GM18499 (cell line): ENCODE data around the gene ACP4.

Experiments
- ATAC-seq: cut with Tn5 transposase; IDR thresholded peaks from one replicate; pipeline ENCODE4 v1.9.1; 2021; ENCODE audit warnings: moderate number of reproducible peaks; ENCODE audit not compliant: insufficient read depth, unreplicated experiment

ACP4 gene

GRCh38 chr19:50820086-50820485 lies 29.9 kb downstream of the ACP4 start:
- no peak for ATAC-seq

DNA sequence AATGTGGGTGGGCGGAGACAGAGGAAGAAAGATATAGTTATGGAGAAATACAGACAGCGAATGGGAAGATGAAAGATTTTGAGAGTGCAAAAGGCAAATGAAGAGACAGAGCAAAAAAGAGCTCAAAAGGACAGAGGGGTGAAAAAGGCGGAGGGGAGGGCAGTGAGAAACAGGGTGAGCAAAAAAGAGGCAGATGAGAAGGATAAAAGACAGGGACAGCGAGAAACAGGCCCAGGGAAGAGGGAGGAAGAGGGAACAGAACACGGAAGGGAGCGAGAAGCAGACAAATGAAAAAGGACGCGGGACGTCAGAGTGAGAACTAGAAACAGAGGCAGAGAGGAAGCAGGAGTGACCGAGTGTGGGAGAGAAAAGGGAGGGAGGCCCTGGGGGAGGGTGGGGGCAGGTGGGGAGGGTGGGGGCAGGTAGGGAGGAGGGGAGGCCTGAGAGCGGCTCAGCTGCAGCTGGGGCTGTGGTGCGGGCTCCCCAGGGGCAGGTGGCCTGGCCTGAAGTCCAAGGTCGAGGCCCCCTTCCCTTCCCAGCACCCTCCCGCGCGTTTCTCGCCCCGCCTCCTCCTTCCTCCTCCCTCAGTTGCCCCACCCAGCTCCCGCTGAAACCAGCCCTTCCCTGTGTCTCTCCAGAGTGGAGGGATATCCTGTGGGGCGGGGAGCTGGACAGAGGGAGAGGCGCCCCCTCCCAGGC lies 30.5 kb downstream of the ACP4 start:
- ATAC-seq: no peak

- no peak for ATAC-seq
Observed at GRCh38 chr19:50821248-50821612, 31.0 kb downstream of the ACP4 start.

DNA sequence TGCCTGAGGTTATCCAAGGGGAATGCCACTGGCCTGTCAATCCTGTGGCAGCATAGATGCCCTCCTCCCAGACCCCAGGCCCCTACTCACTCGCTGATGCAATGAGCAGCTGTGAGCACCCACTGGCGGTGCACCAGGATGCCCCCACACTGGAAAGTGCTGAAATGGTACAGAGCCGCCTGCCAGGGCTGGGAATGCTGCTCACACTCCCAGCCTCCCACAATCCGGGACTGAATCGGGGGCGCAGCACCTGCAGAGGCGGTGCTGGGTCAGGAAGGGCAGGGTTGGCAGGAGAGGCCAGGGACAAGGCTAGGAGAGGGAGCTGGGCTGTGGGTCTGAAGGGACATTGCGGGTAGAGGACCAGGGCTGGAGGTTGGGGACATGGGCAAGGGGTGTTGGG lies 31.4 kb downstream of the ACP4 start:
- no peak for ATAC-seq

GRCh38 chr19:50822661-50823208 lies 32.5 kb downstream of the ACP4 start:
- no peak for ATAC-seq

DNA sequence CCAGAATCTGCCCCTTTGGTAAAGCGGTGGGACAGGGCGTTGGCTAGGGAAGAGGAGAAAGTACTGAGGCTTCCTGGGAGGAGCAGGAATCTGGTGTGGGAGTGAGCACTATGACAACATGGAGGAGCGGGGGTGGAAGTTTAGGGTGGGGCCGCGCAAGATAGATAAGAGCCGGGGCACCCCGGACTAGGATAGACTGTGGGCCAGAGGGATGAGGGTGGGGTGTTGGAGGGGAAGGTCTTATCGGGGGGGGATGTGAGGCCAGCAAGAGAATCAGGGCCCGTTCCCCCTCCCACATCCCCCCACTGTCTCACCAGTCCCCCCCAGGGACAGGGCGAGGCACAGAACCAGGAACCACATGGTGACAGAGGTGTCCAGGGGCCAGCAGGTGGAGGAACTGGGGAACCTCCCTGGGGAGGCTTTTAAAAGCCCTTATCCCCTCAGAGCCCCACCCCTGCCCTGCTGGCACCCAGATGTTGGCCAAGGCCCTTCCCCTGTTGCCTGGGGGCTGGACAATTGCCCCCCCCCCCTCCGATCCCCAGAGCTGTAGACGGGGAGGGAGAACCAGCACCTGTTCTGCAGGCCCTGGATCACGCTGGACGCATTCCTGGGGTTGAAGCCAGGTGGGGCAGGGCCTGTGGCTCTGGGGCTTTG lies 33.3 kb downstream of the ACP4 start, which contains the start of gene KLK1:
Gene KLK1, minus strand, starts transcription at position 399 of the 654 bp plus-strand sequence. Its CDS starts 39 bp downstream, at position 360.
- ATAC-seq: no peak

- no peak for ATAC-seq
Observed at GRCh38 chr19:50826492-50827240, 36.5 kb downstream of the ACP4 start.

DNA sequence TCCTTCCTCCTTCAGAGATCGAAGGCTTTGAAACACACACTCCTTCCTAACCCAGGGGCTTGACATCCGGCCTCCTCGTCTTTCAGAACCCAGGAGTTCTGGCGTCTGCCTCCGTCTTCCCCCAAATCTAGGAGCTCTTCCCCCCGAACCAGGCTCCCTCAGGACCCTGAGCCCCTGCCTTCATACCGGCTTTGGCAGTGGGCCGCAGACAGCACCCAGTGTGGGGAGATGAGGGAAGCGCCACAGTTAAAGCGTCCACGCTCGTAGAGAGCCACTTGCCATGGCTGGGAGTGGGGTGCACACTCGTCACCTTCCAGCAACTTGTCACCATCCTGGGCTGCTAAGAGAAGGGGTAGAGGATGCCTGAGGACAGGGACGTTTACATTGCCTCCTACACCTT lies 37.3 kb downstream of the ACP4 start:
- no peak for ATAC-seq

DNA sequence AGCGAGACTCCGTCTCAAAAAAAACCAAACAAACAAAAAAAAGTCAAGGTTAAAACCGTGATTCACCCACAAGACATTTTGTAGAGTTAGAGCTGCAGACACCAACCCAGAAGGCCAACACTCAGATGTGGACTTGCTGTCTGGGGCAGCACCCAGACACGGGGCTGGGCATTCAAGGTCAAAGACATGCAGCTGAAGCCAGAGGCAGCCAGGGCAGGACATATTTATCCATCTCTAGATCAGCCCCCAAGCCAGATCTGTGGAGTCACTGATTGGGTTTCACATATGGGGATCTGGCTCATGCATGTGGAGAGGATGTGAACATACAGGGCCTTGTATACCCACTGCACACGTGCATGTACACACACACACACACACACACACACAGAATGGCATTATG lies 39.6 kb downstream of the ACP4 start:
- no peak for ATAC-seq

DNA sequence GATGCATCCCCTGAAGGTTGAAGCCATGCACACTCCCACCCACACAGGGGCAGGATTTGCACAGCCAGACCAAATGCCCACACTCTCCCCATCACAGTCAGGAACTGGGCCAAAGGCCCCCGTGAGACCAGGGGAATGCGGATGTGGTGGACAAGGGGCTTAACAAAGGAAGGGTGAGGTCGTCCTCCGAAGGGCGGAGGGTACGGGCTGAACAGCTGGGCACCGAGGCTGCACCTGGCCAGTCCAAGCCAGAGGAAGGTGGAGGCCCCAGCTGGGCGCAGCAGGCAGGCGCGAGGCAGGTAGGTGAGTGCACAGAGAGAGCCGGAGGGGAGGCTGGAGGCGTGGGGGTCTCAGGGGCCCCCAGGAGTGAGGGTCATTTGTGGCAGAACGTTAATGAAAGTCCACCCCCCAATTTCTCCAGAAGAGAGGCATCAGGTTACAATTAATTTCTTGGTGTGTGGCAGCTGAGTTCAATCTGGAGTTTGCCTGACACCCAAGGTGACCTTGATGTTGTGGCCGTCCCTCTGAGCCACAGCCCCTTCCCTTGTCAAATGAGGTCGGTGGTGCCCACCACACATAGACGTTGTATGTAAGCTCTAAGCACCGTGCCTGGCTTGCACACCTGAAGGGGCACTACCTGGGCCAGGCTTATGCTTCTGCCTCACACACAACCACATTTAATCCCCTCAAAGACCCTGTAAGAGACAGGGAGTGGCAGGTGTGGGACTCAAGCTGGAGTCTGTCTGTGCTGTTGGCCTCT lies 40.2 kb downstream of the ACP4 start:
- no peak for ATAC-seq

GRCh38 chr19:50831026-50831396 lies 40.8 kb downstream of the ACP4 start:
- no peak for ATAC-seq

DNA sequence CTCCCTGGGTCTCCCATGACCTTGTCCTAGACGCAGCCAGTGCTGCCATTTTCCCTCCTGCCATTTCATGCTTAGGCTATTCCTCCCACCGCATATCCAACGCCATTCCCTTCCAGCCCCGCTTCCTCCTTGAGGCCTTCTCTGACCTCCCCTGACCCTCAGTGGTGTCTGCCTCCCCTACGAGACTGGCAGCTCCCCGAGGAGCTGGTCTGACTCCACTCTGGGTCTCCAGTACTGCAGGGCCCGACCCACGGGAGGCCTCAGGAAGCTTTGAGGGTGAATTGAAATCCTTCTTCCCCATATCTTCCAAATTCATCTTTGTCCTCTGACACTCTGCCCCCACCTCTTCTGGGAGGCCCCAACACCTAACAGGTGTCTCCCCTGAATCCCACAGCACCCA lies 42.5 kb downstream of the ACP4 start:
- ATAC-seq: no peak

- no peak for ATAC-seq
Observed at GRCh38 chr19:50833117-50833801, 43.0 kb downstream of the ACP4 start, which contains the start of gene KLK15. KLK15 (minus strand) TSS chr19:50833574; CDS start chr19:50831492, 2,082 bp downstream.

DNA sequence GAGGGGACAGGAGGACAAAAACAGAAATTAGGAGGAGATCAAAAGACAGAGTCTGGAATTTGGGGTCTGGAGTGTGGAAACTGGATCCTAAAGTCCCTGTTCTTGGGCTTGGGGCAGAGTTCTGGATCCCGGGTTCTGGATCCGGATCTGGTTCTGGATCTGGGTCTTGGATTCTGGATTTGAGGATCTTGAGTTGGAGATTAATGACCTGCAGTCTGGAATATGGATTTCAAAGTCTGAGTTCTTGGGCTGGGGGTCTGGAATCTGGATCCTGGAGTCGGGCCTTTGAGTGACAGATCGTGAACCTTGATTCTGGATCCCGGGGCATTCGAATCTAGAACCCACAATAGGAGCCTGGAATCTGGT lies 43.6 kb downstream of the ACP4 start:
- no peak for ATAC-seq

DNA sequence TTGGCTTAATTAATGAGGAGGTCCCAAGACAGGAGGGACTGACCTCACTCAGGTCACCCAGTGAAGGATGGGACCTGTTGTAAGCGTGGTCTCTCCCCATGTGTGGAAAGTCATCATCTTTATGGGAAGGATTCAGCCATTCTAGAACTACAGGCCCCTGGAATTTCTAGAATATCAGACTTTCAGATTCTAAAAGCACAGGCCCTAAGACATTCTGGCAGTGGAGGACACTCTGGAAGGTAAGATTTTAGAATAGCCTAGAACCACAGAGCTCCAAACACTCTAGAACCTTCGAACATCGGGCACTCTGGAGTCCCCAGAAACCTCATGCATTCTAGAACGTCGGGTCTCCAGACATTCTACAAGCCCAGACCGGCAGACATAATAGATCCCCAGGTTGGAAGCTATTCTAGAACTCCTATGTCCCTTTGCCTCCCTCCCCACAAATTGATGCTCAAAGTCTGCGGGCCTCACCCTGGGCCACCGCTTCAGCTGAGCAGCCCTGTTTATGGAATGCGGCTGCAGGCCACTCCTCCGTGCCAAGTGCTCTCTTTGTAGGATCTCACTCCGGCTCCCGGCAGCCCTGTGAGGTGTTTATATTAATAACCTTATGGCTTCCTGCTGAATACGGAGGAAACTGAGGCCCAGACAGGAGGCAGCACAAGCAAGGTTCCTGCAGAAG lies 45.0 kb downstream of the ACP4 start:
- ATAC-seq: no peak

- no peak for ATAC-seq
Observed at GRCh38 chr19:50835785-50836542, 45.7 kb downstream of the ACP4 start.

DNA sequence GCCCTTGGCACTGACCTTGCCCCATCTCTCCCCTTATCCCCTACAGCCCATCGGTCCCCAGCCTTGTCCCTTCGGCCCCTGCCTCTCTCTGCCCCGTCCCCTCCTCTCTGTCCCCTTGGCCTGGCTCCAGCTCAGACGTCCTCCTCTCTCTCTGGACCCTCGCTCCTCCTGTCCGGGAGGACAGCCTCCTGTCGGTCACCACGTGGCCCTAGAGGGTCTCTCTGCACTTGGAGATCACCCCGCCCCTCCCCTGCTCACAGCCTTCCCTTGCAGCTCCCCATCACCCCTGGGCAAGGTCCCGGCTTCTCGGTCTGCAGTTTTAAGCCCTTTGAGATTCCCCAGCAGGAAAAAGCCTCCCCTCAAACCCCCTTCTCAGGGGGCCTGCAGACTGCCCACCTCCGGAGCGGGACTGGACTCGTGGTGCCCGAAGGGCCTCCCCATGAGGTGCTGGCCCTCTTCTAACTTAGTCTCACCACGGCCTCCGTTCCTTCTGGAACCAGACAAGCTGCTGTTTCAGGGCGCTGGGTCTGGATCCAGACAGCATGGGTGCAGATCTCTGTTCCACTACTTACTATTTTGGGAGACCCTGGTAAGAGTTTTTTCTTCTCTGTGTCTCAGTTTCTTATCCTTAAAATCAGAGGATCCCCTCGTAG lies 46.5 kb downstream of the ACP4 start:
- ATAC-seq: no peak

- no peak for ATAC-seq
Observed at GRCh38 chr19:50837300-50837699, 47.1 kb downstream of the ACP4 start.
